Fibroblast of the conjunctiva (primary cell): ENCODE results near the gene SCNN1A.
"Not testable (repeated sequence)": the region's sequence is repeated elsewhere in the genome, so short reads cannot be mapped to it uniquely, and the experiment has no call there.

Experiments
- DNase-seq: peaks from one replicate; pipeline ENCODE4 v3.0.0-alpha.2; 2010; ENCODE audit warnings: low read depth

Gene SCNN1A

GRCh38 chr12:6347367-6348338 is 27.7 kb downstream of the SCNN1A start:
- DNase-seq = no peak

GRCh38 chr12:6346942-6347341 is 28.4 kb downstream of the SCNN1A start:
- DNase-seq = no peak

GRCh38 chr12:6346235-6346832 is 29.0 kb downstream of the SCNN1A start:
- no peak for DNase-seq

- DNase-seq = peak; percentile 75
Observed at GRCh38 chr12:6345319-6346091, 29.9 kb downstream of the SCNN1A start.

GRCh38 chr12:6344101-6344660 is 31.2 kb downstream of the SCNN1A start:
- not testable (repeated sequence) for DNase-seq

- no peak for DNase-seq
Observed at GRCh38 chr12:6343518-6343917, 31.8 kb downstream of the SCNN1A start.

- no peak for DNase-seq
Observed at GRCh38 chr12:6342140-6342889, 33.0 kb downstream of the SCNN1A start.

GRCh38 chr12:6341417-6342139 is 33.8 kb downstream of the SCNN1A start, which contains the start of gene TNFRSF1A:
TSS of gene TNFRSF1A (minus strand) at chr12:6342076. CDS start at chr12:6341814, 262 bp downstream.
- DNase-seq = peak; percentile 72

GRCh38 chr12:6340745-6341416 is 34.5 kb downstream of the SCNN1A start:
- DNase-seq = no peak

- DNase-seq = no peak
Observed at GRCh38 chr12:6340032-6340638, 35.2 kb downstream of the SCNN1A start.

- DNase-seq = no peak
Observed at GRCh38 chr12:6338955-6339354, 36.4 kb downstream of the SCNN1A start.

GRCh38 chr12:6338536-6338935 is 36.8 kb downstream of the SCNN1A start:
- DNase-seq = not testable (repeated sequence)

GRCh38 chr12:6337958-6338433 is 37.4 kb downstream of the SCNN1A start:
- no peak for DNase-seq

GRCh38 chr12:6336889-6337853 is 38.2 kb downstream of the SCNN1A start:
- no peak for DNase-seq

GRCh38 chr12:6336079-6336888 is 39.1 kb downstream of the SCNN1A start:
- peak; percentile 100 for DNase-seq

GRCh38 chr12:6335451-6336078 is 39.8 kb downstream of the SCNN1A start:
- peak; percentile 53 for DNase-seq

GRCh38 chr12:6334940-6335450 is 40.4 kb downstream of the SCNN1A start:
- DNase-seq = no peak
